GM19023 (cell line): ENCODE data around the gene DROSHA.
A peak's percentile ranks its signal among the peaks of the same experiment; 100 is the strongest.
"Not testable (repeated sequence)": the region's sequence is repeated elsewhere in the genome, so short reads cannot be mapped to it uniquely, and the experiment has no call there.

Source experiments
- ATAC-seq: cut with Tn5 transposase; IDR thresholded peaks from one replicate; pipeline ENCODE4 v1.9.1; 2021; ENCODE audit warnings: mild to moderate bottlenecking, moderate library complexity; ENCODE audit not compliant: unreplicated experiment

The DROSHA gene

GRCh38 chr5:31531888-31532547 is at the start of gene DROSHA, which contains the start of gene C5orf22:
Gene DROSHA (minus strand): TSS chr5:31532093. CDS start chr5:31529059, 3,034 bp downstream.
Gene C5orf22 (plus strand): TSS chr5:31532301. CDS start chr5:31532393, 92 bp downstream.
- ATAC-seq, result peak; percentile 96

- no peak for ATAC-seq
Measured at GRCh38 chr5:31579558-31579957, 47.7 kb upstream of the DROSHA start.

DNA sequence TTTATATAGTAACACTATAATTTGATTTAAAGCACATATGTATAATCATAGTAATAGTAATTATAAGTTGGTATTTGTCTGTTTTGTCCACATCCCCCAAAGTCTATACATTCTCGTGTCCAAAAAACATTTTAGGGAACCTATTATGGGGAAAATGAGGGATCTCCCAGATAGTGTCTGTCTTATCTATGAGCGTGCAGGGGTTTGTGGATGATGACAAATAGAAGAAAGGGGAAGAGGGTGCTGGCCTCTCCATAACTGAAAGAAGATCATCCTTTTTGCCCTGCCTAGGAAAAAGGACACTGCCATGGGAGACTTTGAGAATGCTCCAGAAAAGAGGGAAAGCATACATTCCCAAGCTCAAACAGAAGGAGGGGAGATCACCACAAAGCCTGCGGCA is 45.5 kb upstream of the DROSHA start:
- ATAC-seq, result no peak

DNA sequence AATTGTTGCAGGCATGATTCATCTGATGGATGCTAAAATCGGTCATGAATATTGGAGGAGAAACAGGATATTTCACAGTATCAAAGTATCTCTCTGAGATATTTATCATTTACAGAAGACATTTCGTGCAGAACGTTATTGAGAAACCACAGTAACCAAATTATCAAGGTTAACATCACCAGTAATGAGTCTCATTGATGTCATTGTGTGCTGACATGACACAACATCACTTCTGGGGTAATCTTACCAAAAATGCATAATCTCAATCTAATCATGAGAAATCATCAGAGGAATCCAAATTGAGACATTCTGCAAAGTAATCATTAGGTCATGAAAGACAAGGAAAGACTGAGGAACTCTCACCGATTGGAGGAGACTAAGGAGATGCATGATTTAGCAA is 42.9 kb upstream of the DROSHA start:
- ATAC-seq, result no peak

GRCh38 chr5:31573494-31574142 is 41.7 kb upstream of the DROSHA start:
- peak; percentile 96 for ATAC-seq

DNA sequence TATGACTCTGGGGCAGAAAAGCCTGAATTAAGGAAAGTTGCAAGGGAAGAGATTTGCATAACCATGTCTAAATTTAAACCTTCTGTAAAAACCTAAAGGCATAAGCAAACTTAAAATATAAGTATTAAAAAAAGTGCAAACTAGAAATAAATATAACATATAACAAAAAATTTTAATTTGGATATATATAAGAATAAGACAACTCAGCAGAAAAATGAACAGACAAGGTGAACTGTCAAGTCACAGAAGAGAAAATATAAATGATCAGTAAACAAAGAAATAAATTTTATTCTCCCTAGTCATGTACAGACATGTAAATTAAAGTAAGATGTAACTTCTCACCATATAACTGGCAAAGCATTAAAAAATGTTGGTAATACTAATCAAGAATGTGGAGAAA is 37.2 kb upstream of the DROSHA start:
- ATAC-seq, result no peak

DNA sequence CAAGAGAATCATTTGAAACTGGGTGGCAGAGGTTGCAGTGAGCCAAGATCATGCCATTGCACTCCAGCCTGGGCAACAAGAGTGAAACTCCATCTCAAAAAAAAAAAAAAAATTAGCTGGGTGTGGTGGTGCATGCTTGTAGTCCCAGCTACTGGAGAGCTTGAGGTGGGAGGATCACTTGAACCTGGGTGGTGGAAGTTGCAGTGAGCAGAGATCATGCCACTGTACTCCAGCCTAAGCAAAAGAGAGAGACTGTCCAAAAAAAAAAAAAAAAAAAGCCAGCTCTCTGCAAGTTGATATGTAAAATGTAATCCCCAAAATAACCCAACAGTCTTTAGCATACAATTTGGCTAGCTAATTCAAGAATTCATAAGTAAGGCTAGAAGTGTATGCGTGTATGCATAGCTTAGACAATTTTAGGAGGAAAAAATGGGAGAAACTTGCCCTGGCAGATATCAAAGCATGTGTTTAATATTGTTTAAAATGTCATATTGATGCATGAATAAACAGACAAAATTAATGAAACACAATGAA is 36.5 kb upstream of the DROSHA start:
- no peak for ATAC-seq

GRCh38 chr5:31566362-31566761 is 34.5 kb upstream of the DROSHA start:
- not testable (repeated sequence) for ATAC-seq

- no peak for ATAC-seq
Measured at GRCh38 chr5:31563216-31563615, 31.3 kb upstream of the DROSHA start.

DNA sequence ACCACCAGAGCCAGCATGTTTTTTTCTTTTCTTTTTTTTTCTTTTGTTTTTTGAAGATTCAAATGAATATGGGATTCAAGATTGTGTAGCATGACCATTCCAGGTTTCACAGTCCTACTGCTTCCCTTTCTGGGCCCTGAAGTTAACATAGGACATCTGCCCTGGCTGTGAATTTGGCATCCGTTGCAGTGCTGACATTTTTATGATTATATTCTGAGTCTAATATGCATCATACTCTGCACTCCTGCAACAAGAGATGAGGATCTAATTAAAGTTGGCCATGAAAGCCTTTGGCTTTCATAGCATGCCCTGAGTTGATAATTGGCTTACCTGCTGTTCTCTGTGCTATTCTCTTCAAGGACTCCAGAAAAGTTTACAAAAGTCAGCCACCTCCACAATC is 30.1 kb upstream of the DROSHA start:
- no peak for ATAC-seq

- no peak for ATAC-seq
Measured at GRCh38 chr5:31559942-31560341, 28.0 kb upstream of the DROSHA start.

DNA sequence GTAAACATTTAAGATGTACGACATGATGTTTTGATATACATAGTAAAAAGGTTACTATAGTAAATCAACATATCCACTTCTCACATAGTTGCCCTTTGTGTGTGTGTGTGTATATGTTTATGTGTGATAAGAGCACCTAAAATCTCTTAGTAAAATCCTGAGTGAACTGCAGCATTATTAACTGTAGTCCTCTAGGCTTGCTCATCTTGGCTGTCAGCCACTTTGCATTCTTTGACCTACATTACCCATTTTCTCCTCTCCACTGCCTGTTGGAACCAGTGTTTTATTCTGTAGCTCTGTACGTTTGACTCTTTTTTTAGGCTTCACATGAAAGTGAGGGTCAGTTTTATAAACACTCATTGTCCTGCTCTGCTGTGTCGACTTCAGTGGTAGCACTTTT is 24.6 kb upstream of the DROSHA start:
- no peak for ATAC-seq

DNA sequence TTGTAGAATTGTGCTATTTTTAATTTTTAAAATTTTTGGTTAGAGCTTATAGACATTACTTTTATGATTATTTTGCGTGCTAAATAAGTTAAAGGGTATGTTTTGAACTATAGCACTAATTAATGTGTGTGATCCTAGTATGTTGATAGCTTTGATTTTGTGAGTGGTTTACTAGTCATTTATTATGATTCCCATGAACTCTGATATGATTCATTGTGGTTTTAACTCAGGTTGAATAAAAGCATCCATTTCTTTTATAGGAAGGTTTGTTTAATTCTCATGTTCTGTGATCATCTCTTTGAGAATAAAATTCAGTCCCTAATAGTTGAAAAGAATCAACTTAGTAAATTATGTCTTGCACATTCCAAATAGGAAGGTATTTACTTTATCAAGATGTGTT is 22.7 kb upstream of the DROSHA start:
- no peak for ATAC-seq

DNA sequence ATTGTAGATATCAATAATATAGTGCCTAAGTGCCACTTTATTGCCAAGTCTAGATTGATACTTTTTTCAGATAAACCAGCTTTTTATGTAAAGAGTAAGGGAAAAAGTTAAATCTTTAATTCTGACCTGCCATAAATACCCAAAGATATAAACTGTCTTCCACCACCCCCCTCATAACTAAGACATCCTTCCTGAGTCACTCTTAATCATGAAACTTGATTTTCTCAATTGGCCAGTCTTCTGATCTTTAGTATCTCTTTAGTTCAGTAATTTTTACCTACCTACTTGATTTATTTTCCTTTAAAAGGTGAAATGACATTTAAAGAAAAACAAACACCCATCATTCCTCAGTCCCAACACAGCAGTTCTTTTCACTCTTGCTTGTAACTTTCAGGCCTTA is 22.0 kb upstream of the DROSHA start:
- no peak for ATAC-seq

DNA sequence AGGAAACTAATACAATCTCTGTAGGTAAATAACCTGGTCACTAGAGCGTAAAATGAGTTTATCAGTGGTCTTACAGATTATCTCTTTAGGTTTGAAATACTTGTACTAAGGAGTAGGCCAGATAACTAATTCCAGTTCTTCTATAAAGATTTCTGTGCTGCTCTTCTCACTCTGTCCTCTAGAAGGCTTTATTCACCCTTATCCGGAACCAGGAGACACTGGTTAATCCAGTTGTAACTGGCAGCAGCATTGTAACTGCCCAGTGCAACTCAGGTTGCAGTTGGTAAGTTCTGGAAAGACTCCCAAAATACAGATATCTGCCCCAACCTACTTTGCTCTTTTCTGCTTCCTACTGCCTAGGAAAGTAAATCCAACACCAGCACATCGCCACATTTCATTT is 20.0 kb upstream of the DROSHA start:
- no peak for ATAC-seq

DNA sequence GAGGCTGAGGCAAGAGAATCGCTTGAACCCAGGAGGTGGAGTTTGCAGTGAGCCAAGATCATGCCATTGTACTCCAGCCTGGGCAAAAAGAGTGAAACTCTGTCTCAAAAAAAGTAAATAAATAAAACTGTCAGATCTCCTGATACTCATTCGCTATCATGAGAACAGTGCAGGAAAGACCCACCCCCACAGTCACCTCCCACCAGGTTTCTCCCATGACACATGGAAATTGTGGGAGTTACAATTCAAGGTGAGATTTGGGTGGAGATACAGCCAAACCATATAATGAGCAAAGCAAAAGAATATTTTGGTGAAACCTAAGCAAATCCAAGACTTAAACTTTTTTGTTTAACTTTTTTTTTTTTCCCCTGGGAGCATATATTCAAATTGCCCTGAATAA is 17.2 kb upstream of the DROSHA start:
- ATAC-seq, result not testable (repeated sequence)

GRCh38 chr5:31537851-31538250 is 6.0 kb upstream of the DROSHA start:
- no peak for ATAC-seq

GRCh38 chr5:31537349-31537748 is 5.5 kb upstream of the DROSHA start:
- no peak for ATAC-seq

GRCh38 chr5:31536873-31537272 is 5.0 kb upstream of the DROSHA start:
- ATAC-seq, result no peak

GRCh38 chr5:31534527-31535046 is 2.7 kb upstream of the DROSHA start:
- ATAC-seq, result no peak

- ATAC-seq, result peak; percentile 38
Measured at GRCh38 chr5:31531543-31531887, 378 bp downstream of the DROSHA start.

- ATAC-seq, result no peak
Measured at GRCh38 chr5:31530541-31531265, 1.2 kb downstream of the DROSHA start.
